Activated CD4-positive, alpha-beta T cell treated with anti-CD3 and anti-CD28 coated beads, Interleukin-2, amount 50 U/mL, for 48 hours (primary cell): ENCODE data around the gene ETV6.
"Not testable (repeated sequence)": the region's sequence is repeated elsewhere in the genome, so short reads cannot be mapped to it uniquely, and the experiment has no call there.

Source experiments
- DNase-seq, 2 experiments: peaks; one replicate each; pipeline ENCODE4 v3.0.0-alpha.2; 2020

Gene ETV6

DNA sequence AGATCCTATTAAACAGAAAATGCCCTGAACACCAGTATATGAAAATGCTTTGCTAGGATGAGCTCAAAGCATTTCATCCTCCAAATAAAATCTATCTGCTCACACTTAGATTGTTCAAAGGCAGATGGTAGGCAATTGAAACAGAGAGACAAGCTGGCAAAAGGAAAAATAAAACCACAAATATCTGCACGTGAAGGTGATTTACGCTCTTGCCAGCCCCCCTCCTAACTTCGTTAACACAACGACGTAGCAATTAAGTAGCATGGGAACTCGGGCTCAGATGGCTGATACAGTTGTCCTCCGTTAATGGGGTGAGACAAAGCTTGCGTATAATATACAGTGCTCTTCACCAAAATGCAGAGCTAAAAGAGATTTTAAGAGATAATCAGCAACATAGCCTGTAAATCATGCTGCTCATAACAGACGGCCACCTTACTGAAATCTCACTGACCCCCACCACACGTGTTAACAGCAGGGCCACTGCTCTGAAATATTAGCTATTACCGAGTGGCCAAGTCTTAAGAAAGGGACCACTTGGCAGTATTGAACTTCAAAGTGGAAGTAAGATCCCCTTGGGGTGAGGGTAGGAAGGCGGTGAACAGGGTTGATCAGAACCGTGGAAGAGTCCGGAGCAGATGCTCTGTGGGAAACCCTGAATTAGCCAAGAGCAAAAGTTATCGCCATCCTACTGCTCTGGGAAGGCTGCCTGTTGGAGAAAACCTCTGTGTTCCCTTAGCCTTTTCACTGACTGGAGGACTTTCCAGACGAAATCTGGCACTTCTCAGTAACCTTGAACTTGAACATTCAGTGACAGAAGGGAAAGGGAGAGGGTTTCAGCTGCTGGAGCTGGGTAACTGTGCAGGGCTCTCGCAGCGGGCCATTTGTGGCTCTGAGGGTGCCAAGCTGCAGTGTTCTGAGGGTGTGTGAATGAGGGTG lies 23.1 kb downstream of the ETV6 start:
- DNase-seq = no peak

DNA sequence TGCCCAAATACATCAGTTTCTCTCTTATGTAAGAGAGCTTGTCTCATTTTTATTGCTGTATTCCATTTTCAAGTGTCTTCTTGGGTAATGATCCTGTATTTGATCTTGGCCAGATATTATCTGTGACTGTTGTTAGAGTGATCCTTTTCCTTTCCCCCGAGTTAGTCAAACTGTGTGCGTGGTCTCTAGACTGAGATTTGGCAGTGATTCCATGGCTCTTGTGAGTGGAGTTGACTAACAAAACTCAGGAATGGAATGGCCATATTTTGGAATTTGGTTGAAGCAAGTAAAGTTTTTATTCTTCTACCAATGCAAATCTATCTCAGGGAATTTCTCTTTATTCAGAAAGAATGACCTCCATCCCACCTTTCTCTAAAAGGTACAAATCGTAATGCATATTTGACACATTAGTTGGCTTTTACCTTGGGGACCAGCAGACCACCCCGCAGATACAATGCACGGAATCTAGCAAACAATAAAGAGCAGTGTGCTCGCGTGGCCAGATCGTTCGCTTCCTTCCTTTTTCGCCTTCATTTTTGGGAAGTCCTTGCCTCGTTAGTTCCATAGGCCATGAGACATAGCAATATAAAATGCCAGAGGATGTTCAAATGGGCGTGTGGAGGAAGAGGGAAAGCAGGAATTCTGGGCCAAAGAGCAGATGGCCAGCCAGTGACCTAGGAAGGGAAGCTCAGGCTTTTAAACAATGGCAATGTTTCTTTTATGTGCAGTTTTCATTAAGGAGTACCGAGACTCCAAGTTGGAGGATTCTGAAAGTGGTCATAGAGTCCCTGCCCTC lies 24.4 kb downstream of the ETV6 start:
- no peak for DNase-seq

DNA sequence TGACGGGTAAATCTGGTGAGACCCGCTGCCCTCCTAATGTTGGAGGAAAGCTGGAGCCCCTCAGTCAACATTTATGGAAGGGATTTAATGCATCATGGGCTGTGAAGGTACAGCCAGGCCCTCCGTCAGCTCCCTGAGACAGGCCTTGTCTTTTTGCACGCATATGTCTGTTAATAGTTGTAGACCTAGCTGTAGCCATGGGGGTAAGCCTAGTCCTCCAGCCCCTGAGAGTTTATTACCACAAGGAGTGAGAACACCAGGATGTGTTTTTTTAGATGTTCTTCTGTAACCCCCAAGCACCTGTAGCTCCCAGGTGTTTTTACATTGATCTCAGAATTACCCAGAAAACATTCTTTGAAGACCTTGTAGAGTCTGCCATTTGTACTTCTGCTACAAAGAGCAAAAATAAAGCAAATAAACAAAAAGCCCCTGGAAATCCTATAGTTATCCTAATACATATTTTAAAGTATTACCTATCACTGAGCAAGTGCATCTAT lies 25.5 kb downstream of the ETV6 start:
- DNase-seq = no peak

DNA sequence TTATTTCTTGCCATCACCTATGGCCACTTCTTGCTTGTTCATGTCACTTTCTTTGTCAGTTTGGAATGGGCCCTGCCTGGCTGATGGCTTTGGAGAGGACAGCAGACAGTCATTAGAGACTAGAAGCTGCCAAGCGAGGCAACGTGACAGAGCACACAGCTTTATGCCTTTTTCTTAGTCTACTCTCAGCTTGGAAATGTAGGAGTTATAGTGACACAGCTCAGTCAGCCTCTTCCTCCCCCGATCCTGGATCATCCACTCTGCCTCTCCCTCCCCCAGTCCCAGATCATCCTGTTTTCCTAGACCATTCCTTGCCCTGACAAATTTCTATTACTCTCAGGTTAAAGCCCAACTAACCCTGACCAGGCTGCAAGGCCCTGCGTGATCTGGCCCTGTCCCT lies 26.6 kb downstream of the ETV6 start:
- DNase-seq = no peak

DNA sequence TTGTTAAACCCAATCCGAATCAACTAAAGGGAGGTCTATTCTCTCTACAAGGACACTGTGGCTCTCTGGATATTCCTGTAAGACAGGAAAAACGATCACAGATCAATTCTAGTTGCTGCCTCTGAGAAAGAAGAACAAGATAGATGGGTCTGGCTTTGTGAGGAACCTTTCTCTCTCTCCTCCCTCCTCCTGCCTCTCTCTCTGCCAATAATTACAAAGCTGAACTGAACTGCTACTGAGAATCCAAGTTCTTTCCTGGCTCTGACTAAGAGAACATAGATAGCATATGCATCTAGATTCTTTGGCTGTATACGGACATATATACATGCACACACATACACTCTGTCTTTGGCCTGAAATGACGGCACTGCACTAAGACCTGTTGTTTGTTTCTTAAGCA lies 27.6 kb downstream of the ETV6 start:
- no peak for DNase-seq

DNA sequence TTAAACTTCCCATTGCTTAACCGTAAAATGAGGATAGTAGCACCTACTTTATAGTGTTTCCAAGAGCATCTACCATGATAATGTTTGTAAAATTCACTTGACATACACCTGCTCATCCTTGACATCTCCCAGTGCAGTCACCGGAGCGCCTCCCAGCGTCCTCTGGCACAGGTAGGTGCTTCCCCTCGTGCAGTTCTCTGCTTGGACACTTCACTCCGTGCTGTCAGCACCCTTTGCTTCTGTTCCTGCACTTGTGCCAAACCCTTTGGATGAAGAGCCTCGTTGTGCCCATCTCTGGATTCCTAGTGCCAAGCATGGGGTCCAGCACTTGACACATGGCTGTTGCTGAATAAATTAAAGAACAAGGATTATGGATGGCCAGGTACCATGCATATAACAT lies 28.3 kb downstream of the ETV6 start:
- DNase-seq = no peak

DNA sequence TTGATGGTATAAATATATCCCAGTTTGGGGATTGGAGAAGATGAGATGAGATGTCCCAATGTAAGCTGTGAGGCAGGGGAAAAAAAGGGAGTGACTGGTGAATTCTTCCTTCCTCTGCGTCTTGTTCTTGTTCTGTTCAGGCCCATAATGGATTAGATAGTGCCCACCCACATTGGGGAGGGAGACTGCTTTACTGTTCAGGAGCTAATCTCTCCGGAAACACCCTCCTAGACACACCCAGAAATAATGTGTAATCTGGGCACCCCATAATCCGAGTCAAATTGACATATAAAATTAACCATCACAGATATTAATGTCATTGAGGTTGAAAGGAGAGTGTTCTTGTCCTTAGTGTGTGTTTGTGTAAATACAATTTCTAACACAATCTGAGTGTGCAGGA lies 29.3 kb downstream of the ETV6 start:
- no peak for DNase-seq

DNA sequence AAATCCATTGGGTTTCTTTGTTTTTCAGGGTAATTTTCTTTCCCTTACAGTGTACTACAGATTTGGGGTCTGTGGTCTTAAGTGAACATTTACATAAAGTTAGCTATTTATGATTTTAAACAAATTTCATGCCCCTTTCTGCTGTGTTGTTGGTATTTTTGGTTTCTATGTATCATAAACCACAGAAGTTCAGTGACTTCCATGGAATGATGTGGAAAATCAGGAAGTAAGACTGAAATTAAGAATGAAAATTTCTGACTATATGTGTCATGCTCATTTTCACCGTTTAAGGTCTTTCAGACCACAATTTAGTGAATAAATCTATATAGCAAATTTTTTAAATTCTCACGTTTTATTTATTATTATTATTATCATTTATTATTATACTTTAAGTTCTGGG lies 31.7 kb downstream of the ETV6 start:
- no peak for DNase-seq

DNA sequence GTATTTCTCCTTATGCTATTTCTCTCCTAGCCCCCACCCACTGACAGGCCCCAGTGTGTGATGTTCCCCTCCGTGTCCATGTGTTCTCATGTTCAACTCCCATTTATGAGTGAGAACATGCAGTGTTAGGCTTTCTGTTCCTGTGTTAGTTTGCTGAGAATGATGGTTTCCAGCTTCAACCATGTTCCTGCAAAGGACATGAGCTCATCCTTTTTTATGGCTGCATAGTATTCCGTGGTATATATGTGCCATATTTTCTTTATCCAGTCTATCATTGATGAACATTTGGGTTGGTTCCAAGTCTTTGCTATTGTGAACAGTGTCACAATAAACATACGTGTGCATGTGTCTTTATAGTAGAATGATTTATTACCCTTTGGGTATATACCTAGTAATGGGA lies 32.2 kb downstream of the ETV6 start:
- DNase-seq = not testable (repeated sequence)

DNA sequence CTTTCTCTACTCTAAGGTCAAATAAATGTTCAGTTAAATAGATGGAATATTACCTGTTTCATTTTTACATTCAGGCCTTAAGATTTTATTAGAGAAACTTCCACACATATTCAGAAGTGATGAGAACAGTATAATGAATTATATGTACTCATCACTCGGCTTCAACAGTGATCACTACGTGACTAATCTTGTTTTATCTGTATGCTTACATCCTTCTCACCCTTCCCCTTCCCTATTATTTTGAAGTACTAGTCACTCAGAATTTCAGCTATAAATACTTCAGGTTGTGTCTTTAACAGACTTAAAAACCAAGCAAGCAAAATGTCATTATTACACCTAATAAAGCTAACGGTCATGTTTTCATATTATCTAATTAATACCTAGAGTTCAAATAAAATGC lies 34.9 kb downstream of the ETV6 start:
- no peak for DNase-seq

DNA sequence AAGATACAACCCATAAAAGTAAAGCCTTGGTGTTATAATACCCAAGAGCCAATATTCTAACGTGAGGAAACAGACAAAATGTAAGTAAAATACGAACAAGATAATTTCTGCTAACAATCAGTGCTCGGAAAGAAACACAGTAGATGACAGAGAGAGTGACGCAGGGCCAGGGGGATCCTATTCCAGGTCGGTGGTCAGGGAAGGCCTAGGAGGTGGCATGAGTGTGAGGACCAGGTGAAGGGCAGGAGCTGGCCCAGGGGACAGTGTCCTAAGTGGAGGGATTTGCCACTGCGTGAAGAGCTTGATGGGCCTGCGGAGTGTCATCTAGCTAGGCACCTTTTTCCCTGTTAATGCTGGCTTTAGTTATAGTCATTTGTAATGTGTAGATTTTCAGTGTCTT lies 35.3 kb downstream of the ETV6 start:
- no peak for DNase-seq

DNA sequence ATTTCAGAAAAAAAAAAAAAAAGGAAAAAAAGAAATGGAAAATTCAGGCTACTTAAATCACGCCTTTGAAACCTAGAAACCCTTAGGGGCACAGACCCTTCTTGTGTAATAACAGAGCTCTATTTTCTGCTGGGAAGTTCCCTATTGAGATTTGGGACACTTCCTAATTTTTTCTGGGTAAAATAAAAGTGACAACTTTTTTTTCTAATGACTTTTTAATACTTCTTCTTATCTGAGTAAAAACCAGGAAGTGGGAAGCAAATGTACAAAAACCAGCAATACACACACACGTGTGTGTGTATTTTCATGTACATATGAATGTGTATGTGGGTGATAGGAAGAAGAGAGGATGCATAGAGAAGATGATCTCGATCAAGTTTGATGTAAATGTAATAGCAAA lies 35.8 kb downstream of the ETV6 start:
- no peak for DNase-seq

DNA sequence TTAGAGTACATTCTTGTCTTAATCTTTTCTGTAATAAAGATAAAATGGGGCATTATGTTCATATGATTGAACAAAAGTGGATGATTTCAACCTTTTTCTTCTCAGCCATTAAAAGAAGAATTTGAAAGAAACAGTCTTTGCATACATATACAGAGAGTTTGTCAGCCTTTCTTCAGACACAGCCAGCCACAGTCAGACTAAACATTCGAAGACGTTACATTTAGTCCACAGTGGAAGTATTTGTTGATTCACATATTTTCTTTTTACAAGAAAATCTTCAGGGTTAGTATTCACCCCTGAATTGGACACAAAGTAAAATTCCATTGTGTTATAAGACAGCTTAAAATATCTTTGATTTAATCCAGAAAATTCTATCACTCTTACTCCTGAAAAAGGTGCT lies 36.2 kb downstream of the ETV6 start:
- DNase-seq = no peak

DNA sequence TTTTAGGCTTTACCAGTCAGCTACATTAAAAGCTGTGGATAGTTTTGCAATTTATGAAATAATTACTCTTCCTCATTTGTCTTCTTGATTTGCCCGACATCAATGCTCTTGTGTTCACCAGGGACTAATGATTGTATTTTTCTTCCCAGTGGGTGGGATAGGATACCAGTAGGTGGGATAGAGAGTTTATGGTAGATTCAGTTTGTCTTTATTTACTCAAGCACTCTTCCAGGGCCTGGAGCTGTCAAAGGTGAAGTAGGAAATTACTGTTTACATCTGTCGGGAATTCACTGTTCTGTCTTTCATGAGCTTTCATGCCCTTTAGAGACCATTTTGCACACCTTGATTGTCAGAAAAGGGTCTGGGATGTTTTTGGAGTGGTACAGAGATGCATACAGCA lies 36.6 kb downstream of the ETV6 start:
- DNase-seq = no peak

DNA sequence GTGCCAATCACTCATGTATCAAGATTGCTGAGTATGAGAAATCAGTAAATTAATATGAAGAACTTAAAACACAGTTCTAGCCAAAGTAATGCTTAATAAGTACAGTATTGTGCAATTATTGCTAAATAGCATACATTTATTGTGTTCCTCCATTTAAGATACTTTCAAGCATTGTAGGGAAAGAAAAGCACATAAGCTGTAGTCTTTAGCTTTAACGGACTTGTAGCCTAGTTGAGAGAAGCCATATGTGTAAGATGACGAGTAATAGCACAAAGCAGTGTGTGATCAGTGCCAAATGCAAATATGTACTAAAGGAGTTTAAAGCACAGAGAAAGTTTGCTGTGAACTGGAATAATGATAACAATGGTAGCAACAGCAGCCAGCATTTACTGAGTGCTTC lies 38.1 kb downstream of the ETV6 start:
- DNase-seq = no peak

DNA sequence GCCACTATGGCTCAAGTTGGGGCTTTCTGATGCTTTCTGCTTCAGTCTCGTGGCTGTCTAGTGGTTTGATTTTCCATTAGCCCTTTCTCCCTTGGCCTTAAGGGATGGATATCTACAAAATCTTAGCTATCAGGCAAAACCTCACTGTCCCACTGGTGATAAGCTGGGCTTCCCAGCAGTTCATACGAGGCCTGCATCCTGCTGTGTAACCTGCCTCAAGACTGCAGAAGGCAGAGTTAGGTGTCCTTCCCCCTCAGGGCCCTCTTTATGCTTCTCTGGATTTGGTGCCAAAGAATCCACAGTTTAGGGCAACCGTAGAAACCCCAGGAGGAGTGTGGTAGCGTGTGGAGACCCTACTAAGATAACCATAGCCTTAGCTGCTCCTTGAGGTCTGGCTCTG lies 38.9 kb downstream of the ETV6 start:
- DNase-seq = no peak

DNA sequence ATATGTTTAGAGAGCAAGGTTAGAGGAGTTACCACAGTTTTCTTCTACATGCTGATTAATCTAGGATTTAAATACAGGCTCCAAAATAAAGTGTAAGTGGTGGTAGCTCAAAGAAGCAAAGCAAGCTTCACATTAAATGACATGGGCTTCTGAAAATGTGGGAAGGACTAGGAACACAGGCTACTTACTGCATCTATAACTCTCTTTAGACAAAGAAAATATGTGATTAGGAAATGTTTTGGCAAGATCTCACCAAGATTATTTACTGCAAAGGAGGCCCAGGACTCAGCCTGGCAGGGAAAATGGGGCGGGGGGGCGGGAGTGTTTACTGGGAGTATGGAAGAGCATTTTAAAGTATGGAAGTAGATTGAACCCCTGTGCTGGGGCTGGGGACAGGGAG lies 39.4 kb downstream of the ETV6 start:
- DNase-seq = no peak

DNA sequence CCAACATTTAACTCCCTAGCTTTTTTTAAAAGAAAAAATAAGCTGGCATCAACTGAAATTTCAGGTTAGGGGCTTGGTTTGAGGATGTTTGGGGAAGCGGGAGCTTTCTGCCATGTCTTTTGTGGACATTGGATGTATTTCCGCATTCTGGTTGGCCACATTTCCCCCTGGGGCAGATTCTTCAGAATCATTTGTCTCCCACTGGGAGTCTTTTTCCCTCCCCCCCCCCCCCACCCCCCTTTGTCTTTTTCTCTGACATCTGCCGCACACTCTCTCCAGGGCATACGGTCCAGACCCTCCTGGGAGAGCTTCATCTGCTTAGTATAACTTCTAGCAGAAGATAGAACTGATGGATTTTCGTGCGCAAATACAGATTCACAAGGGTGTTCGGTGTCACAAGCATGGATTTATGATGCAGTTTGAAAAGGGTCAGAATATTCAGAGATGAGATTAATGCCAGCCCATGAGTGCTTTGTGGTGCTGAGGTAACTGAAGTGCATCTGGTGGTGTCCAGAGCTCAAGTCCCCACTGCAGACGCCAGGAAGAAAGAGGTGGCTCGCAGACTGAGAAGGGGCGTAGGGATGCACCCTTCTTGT lies 40.2 kb downstream of the ETV6 start:
- DNase-seq = no peak

DNA sequence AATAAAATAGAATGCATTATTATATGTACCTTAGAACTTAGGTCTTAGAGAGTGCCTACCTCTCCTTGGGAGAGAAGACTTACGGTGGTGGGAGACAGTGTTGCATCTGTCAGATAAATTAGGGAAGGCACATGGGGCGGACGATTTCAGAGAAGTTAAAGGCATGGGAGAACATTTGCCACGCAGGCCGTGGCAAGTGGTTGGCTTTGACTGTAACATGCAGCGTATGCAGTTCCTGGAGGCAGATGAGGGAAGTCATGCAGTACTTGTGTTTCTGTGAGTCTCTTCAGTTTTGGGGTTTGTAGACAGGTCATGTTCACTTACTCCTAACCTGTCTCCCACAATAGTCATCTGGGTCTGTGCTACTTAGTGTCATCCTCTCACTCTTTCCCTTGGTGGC lies 43.6 kb downstream of the ETV6 start:
- DNase-seq = no peak

DNA sequence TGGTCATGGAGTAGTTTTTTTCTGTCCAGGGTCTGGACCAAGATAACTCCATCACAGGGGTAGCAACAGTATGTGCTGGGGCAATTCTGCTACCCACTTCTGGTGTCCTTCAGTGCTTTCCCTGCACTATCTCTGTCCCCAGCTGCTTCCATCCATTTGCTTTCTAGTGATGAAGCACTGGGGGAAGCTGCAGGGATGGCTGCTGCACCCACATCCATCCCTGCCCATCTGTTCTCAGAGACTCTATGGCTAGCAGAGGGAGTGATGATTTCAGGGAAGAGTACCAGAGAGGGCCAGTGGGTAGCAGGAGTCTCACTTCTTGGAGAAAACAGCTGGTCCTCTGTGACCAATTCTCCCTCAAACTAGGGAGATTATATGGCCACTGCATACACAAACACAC lies 44.1 kb downstream of the ETV6 start:
- DNase-seq = no peak

DNA sequence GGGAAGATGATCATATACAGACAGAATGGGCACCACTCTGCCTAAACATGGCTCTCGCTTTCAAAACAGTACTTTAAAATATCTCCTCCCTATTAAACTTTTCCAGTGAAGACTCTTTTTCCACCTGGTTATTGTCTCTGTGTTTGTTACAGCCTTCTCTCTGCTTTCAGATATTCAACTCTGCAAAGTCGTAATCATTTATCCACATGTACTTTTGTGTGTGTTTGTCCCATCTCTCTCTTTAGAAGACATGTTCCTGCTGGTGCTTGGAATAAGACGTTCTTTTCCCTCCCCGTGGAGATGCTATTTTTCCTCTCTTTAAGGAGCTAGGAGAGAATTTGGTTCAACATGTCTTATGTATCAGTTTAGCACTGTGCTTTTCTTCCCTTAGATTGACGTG lies 45.1 kb downstream of the ETV6 start:
- no peak for DNase-seq

DNA sequence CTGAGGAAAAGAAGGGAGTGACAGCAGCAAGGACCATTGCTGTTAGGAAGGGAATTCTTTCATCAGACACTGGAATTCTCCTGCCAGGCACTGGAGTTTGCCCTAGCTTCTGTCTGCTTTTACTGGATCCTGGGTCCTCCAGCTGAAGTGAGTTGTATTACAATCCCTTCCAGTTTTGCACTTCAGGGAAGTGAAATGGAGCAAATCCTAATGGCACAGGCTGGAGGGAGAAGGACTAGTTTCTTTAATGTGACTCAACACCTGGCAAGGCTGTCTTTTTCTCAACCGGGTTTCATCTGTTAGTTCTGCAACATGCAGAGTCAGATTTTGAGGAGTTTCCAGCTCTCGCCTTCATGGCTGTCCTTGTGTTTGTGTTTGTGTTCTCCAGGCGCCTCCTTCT lies 45.8 kb downstream of the ETV6 start:
- DNase-seq = no peak

DNA sequence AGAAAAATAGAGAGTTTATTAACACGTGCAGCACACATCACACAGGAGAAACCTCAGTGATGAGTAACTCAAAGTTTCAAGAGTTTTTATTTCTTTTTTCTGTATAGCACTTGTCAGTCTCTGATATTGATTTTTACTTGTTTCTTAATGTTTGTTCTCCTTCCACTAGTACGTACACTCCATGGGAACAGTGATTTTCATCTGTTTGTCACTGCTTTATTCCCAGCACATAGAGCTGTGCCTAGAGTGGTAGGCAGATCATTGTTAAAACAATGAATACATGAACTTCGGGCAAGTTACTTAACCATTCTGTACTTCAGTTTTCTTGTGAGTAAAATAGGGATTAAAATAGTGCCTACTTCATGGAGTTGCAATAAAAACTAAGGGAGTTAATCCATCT lies 46.6 kb downstream of the ETV6 start:
- no peak for DNase-seq

DNA sequence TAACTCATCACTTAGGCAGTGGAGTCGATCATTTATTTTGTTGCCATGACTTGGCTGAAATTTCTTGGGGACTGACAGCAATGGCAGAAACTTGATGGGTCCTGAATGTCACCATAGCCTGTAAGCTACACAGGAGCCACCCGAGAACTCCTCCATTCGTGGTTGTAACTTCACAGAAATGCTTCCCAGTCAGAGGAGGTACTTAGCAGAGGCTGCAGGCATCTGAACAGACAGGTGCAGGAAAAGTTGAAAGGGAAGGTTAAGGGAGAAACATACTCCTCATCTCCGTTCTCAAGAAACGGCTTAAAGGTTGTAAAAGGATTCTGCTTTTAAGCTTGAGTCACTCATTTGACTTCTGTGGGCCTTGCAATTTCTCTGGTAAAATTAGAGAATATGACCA lies 47.7 kb downstream of the ETV6 start:
- DNase-seq = no peak
